Colonic mucosa (tissue), 4 donors: Measurements from ENCODE around the gene PLEKHG5. TPM values are rescaled to one million over a fixed set of nuclear protein-coding genes. Genes with fewer than 3 reads are reported as not detected.
"Not testable (repeated sequence)": the region's sequence is repeated elsewhere in the genome, so short reads cannot be mapped to it uniquely, and the experiment has no call there.

Experiments
- DNase-seq: peaks from one replicate; pipeline ENCODE4 v3.0.0-alpha.2; 2020
- H3K27ac ChIP-seq: fragments of 200-600 bp; one replicate; pipeline ENCODE4 v1.8.0; 2021
- H3K27me3 ChIP-seq: fragments of 200-600 bp; one replicate; pipeline ENCODE4 v1.8.0; 2021
- H3K36me3 ChIP-seq: fragments of 200-600 bp; one replicate; pipeline ENCODE4 v1.8.0; 2021
- H3K4me1 ChIP-seq: fragments of 200-600 bp; one replicate; pipeline ENCODE4 v1.8.0; 2021; ENCODE audit warnings: mild to moderate bottlenecking
- H3K4me3 ChIP-seq: fragments of 200-600 bp; one replicate; pipeline ENCODE4 v1.8.0; 2021
- H3K9ac ChIP-seq, 2 donors: one replicate each; pipeline ENCODE4 v1.7.0; 2013; ENCODE audit warnings: control low read depth in 2 of 2, low read depth in 2 of 2, low read length in 2 of 2
- H3K9me3 ChIP-seq: fragments of 200-600 bp; one replicate; pipeline ENCODE4 v1.8.0; 2021
- intact Hi-C: fragments of 100-400 bp; cut with DNase I; formaldehyde crosslinking; loops from one replicate; pipeline ENCODE4 v1.14.1; 2022
- total RNA-seq, 2 donors: library from RNA; stranded (reverse); fragmentation: NEBNext Ultra II Directional in 1 of 2; extraction: Animal tissue kit (Norgen Biotek cat#: 25700) in 1 of 2; gene quantifications; one replicate each; pipeline ENCODE4 v1.2.1, GENCODE V29; 2021
- TF ChIP-seq, protein P1 (sequence below): fragments of 200-600 bp; IDR thresholded peaks from one replicate; pipeline ENCODE4 v1.8.0; 2022; ENCODE audit warnings: antibody characterized with exemption, mild to moderate bottlenecking
- donor health status: healthy.
- donor health status: DM: no; HTN: no; CAD: no.
- donor health status: DM: no; HTN: no; CAD: no.

Gene PLEKHG5
- total RNA-seq, 2 donors from 2014 or later, result 13.9 to 19.6 TPM

DNA sequence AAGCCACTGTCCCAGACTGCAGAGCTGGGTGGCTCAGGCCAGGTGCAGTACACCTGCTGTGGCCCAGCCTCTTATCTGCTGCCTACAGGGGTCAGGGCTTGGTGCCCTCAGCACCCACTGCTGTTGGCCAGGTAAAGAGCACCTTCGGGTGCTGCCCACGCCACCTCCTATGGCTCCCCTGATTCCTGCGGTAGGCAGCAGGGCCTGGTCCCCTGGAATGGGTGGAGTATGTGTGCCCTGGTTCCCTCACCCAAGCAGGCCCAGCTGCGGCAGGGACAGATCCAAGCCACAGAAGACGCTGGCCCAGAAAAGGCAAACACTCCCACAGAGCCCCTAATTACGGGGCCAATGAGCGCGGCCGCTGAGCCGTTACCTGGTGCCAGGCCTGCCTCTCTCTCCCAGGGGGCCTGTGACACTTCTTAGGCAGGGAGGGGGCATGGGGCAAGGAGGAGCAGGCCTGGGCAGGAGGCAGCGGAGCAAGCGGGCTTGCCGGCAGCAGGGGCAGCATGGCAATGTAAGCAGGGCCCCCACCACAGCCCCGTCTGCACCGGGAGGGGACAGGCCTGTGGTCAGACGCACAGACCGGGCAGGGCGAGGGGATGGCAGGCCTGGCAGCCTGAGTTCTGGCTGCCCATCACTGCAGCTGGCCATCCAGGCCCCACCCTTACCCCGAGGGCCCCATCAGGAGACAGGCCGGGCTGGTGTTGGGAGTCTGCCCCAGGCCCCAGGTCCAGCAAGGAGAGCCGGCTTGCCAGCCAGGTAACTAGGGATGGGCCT, 47.9 kb downstream of the PLEKHG5 start:
- H3K36me3 ChIP-seq, result no peaks in the 10 kb centered on the region
- TF ChIP-seq, protein P1, sequence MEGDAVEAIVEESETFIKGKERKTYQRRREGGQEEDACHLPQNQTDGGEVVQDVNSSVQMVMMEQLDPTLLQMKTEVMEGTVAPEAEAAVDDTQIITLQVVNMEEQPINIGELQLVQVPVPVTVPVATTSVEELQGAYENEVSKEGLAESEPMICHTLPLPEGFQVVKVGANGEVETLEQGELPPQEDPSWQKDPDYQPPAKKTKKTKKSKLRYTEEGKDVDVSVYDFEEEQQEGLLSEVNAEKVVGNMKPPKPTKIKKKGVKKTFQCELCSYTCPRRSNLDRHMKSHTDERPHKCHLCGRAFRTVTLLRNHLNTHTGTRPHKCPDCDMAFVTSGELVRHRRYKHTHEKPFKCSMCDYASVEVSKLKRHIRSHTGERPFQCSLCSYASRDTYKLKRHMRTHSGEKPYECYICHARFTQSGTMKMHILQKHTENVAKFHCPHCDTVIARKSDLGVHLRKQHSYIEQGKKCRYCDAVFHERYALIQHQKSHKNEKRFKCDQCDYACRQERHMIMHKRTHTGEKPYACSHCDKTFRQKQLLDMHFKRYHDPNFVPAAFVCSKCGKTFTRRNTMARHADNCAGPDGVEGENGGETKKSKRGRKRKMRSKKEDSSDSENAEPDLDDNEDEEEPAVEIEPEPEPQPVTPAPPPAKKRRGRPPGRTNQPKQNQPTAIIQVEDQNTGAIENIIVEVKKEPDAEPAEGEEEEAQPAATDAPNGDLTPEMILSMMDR, result no peak
- H3K9ac ChIP-seq, result no peak overlapping the region
- H3K27me3 ChIP-seq, result peaks cover 20% of the 10 kb centered on the region
- no peak overlapping the region for H3K27ac ChIP-seq
- H3K9me3 ChIP-seq, result no peaks in the 10 kb centered on the region
- intact Hi-C loops, result no loop called here
- no peak overlapping the region for H3K4me3 ChIP-seq
- H3K4me1 ChIP-seq, result peaks cover 3% of the 10 kb centered on the region
- DNase-seq, result no peak

DNA sequence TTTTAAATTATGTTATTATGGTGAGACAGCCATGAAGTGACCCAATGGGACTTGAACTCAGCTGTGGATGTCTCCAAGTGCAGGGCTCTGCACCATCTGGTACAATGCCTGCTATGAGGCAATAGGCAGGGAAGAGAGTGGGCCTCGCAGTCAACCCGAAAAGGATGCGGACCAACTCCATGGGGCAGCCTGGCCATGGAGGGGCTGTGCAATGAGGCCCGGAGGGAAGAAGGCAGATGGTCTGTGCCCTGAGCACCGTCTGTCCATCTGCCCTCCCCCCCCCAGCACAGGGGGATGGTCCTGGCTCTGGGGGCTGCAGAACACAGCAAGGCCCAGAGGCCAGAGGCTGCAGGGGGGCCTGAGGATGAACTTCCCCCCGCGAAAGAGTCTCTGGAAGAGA, 49.9 kb downstream of the PLEKHG5 start:
- Histone ChIP-seq H3K9ac (no peak overlapping the region), H3K4me1 (no peaks in the 10 kb centered on the region), H3K4me3 (no peak overlapping the region), H3K27ac (no peak overlapping the region), H3K9me3 (no peaks in the 10 kb centered on the region), H3K36me3 (no peaks in the 10 kb centered on the region), H3K27me3 (peaks cover 2% of the 10 kb centered on the region)
- intact Hi-C loops, result no loop called here
- TF ChIP-seq, protein P1, result no peak
- DNase-seq, result no peak

DNA sequence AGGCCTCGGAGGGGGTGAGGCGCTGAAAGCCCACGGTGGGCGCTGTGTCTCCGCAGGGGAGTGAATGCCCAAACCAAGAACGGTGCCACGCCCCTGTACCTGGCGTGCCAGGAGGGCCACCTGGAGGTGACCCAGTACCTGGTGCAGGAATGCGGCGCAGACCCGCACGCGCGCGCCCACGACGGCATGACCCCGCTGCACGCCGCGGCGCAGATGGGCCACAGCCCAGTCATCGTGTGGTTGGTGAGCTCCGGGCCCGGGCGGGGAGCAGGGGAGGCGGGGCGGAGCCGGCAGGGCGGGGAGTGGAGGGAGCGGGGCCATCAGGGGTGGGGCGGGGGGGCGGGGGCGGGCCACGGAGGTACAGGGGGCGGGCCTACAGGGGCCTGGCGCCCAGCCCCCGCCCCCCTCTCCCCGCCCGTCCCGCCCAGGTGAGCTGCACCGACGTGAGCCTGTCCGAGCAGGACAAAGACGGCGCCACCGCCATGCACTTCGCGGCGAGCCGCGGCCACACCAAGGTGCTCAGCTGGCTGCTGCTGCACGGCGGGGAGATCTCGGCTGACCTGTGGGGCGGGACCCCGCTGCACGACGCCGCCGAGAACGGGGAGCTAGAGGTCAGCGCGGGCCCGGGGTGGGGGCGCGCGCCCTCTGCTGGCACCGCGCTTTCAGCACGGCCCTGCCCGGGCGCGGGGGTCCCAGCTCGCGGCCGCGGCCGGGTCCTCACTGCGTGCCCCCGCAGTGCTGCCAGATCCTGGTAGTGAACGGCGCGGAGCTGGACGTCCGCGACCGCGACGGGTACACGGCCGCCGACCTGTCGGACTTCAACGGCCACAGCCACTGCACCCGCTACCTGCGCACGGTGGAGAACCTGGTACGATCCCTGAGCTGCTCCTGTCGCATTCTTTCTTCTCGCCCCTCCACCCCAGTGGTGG, 51.0 kb downstream of the PLEKHG5 start:
- peak; percentile 82 for DNase-seq
- H3K9me3 ChIP-seq, result no peaks in the 10 kb centered on the region
- H3K27me3 ChIP-seq, result no peaks in the 10 kb centered on the region
- no peaks in the 10 kb centered on the region for H3K4me1 ChIP-seq
- TF ChIP-seq, protein P1, result peak; percentile 24
- intact Hi-C loops, result no loop called here
- peak overlapping the region; percentile 25 for H3K4me3 ChIP-seq
- no peaks in the 10 kb centered on the region for H3K36me3 ChIP-seq
- no peak overlapping the region for H3K27ac ChIP-seq
- no peak overlapping the region for H3K9ac ChIP-seq

DNA sequence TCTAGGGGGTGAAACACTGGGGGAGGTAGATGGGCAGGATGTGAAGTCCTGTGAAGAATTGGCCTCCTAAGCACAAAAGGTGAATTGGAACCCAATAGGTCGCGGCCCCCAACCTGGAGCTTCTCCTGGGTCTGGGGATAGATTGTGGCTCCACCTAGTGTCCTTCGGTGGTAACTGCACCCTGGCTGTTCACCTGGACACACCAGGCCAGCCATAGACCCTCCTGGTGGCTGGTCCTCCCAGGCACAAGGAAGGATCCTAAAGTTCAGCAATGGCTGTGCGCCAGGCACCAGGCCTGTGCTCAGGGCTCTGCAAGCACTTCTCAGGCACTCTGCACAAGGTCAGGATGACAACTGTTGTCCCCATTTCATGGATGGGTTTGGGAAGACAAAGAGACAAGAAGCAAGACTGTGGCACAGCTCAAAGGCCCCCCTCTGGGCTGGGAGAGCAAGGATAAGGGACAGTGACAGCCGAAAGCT, 53.4 kb downstream of the PLEKHG5 start:
- H3K27me3 ChIP-seq, result no peaks in the 10 kb centered on the region
- no peaks in the 10 kb centered on the region for H3K36me3 ChIP-seq
- intact Hi-C loops, result no loop called here
- peak; percentile 71 for DNase-seq
- TF ChIP-seq, protein P1, result peak; percentile 97
- H3K4me3 ChIP-seq, result no peak overlapping the region
- no peak overlapping the region for H3K27ac ChIP-seq
- no peak overlapping the region for H3K9ac ChIP-seq
- H3K4me1 ChIP-seq, result no peaks in the 10 kb centered on the region
- H3K9me3 ChIP-seq, result no peaks in the 10 kb centered on the region

DNA sequence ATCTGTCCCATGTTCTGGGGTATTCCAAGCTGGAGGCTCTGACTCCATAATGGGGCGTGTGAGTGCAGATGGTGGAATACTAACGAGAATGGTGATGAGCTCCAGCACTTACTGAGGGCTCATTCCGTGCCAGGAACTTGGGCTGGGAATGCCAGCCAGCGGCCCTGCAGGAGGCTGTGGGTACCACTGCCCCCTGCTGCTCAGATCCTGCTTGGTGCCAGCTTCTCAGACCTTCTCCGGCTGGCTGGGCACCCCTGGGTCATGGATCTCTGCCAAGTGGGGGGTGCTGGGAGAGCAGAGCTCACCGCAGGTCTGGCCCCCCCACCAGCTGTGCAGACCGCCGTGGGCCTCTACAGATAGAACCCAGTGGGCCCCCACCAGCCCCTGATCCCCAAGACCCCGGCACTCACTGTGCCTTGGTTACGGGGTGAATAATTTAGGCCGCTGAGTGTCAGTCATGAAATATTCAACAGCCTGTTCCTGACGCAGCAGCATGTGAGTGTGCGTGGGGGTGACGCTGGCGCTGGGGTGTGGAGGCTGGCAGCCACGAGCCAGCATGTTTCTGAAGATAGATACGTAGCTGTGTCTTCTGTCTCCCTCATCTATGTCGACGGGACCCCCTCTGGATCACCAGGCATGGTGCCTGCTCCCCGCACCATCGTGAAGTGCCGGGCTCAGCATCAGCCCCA, 54.3 kb downstream of the PLEKHG5 start:
- H3K9me3 ChIP-seq, intact Hi-C loops, H3K9ac ChIP-seq, H3K4me3 ChIP-seq, H3K27ac ChIP-seq, H3K27me3 ChIP-seq, H3K36me3 ChIP-seq, DNase-seq, H3K4me1 ChIP-seq: not testable (repeated sequence)

DNA sequence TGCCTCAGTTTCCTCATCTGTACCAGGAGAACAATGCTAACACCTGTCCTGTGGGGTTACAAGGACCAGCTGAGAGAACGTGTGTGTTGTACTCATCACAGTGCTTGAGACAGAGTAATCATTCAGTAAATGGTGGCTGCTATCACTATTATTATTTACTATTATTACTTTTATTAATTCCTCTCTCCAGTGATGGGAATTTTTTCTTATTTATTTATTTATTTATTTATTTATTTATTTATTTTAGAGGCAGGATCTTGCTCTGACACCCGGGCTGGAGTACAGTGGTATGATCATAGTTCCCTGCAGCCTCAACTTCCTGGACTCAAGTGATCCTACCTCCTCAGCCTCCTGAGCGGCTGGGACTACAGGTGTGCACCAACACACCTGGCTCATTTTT, 55.2 kb downstream of the PLEKHG5 start:
- H3K36me3 ChIP-seq, H3K9me3 ChIP-seq, H3K27me3 ChIP-seq, DNase-seq, H3K4me1 ChIP-seq, intact Hi-C loops, H3K27ac ChIP-seq, H3K4me3 ChIP-seq, H3K9ac ChIP-seq: not testable (repeated sequence)
